ENCODE results near the gene HIVEP3.

GRCh38 chr1:41560931-41561330 is 357.8 kb downstream of the HIVEP3 start:
- TF ChIP-seq CTCF (IDR thresholded peaks at IDR 0.05) (no peak), POLR2A (IDR thresholded peaks at IDR 0.05) (no peak), POLR2AphosphoS5 (IDR thresholded peaks at IDR 0.05) (no peak), EP300 (IDR thresholded peaks at IDR 0.05) (no peak)
